ENCODE measurements around the gene ACTN4. TPM values are rescaled to one million over a fixed set of nuclear protein-coding genes. Genes with fewer than 3 reads are reported as not detected.
"Not testable (repeated sequence)": the region's sequence is repeated elsewhere in the genome, so short reads cannot be mapped to it uniquely, and the experiment has no call there.

Gene ACTN4
- total and polyA plus RNA-seq, 2 donors (not counting 3 experiments of a cell fraction or from before 2014, with no cell fraction given): 313 to 748 TPM

GRCh38 chr19:38770228-38770948 is 122.9 kb downstream of the ACTN4 start:
- CTCF ChIA-PET: interaction anchor here (0.6 to 1.7 kb wide), 25 partner anchors 8 to 368 kb away, joined by 3 to 24 read pairs (median 5); partner anchors contain the start of genes ECH1, FAM98C, LGALS4 and MRPS12
- H3K4me2 ChIP-seq (ENCODE audit: insufficient read depth, low read length); H3K27ac ChIP-seq (ENCODE audit: insufficient read depth, low read depth, low read length); H3K9ac ChIP-seq (replicated peaks; ENCODE audit: extremely low read depth, insufficient read depth, low read length); H3K4me1 ChIP-seq (ENCODE audit: control insufficient read depth, extremely low read depth, insufficient read depth, low read length); DNase-seq (ENCODE audit: low read depth, low spot score); H3K9me1 ChIP-seq (replicated peaks; ENCODE audit: control insufficient read depth, extremely low read depth, insufficient read depth, low read length); intact Hi-C loops (cut with micrococcal nuclease); FAIRE-seq; H3K27me3 ChIP-seq (ENCODE audit: control insufficient read depth in 2 of 2, insufficient read depth in 2 of 2, low read length in 2 of 2); H3K36me3 ChIP-seq (ENCODE audit: control insufficient read depth in 2 of 2, extremely low read depth in 1 of 2, insufficient read depth in 2 of 2, low read length in 2 of 2); H4K20me1 ChIP-seq (replicated peaks; ENCODE audit: control insufficient read depth, extremely low read depth, insufficient read depth, low read length); H3K9me3 ChIP-seq (replicated peaks; ENCODE audit: control insufficient read depth, insufficient read depth, low read length); BruUV-seq (replicated peaks); H3K79me2 ChIP-seq (ENCODE audit: control insufficient read depth, insufficient read depth, low read length); dilution Hi-C loops (cut with MboI; ENCODE audit: extremely low pct_ligation_motif_present, low sequenced_read_pairs): not testable (repeated sequence)
- Histone ChIP-seq H3K4me3 (replicated peaks in 1 of 3; ENCODE audit: insufficient read depth in 1 of 3, low read depth in 1 of 3, low read length in 3 of 3) (peak overlapping the region in 1 of 3 experiments; percentile 18), H2AFZ (ENCODE audit: low read depth, low read length) (peak overlapping the region; percentile 66)
- POLR2A ChIA-PET: interaction anchor here (1.0 kb wide), 1 partner anchor 79 kb away, joined by 5 read pairs; no protein-coding TSS in a partner anchor

GRCh38 chr19:38770949-38771275 is 123.5 kb downstream of the ACTN4 start:
- H3K9me3 ChIP-seq (replicated peaks; ENCODE audit: control insufficient read depth, insufficient read depth, low read length); H3K4me1 ChIP-seq (ENCODE audit: control insufficient read depth, extremely low read depth, insufficient read depth, low read length); H3K36me3 ChIP-seq (ENCODE audit: control insufficient read depth in 2 of 2, extremely low read depth in 1 of 2, insufficient read depth in 2 of 2, low read length in 2 of 2); H3K9me1 ChIP-seq (replicated peaks; ENCODE audit: control insufficient read depth, extremely low read depth, insufficient read depth, low read length); H3K27ac ChIP-seq (ENCODE audit: insufficient read depth, low read depth, low read length); DNase-seq (ENCODE audit: low read depth, low spot score); intact Hi-C loops (cut with micrococcal nuclease); H3K9ac ChIP-seq (replicated peaks; ENCODE audit: extremely low read depth, insufficient read depth, low read length); H4K20me1 ChIP-seq (replicated peaks; ENCODE audit: control insufficient read depth, extremely low read depth, insufficient read depth, low read length); H3K27me3 ChIP-seq (ENCODE audit: control insufficient read depth in 2 of 2, insufficient read depth in 2 of 2, low read length in 2 of 2); H2AFZ ChIP-seq (ENCODE audit: low read depth, low read length); CTCF ChIA-PET; H3K4me3 ChIP-seq (replicated peaks in 1 of 3; ENCODE audit: insufficient read depth in 1 of 3, low read depth in 1 of 3, low read length in 3 of 3); H3K79me2 ChIP-seq (ENCODE audit: control insufficient read depth, insufficient read depth, low read length); H3K4me2 ChIP-seq (ENCODE audit: insufficient read depth, low read length); BruUV-seq (replicated peaks); dilution Hi-C loops (cut with MboI; ENCODE audit: extremely low pct_ligation_motif_present, low sequenced_read_pairs); POLR2A ChIA-PET: not testable (repeated sequence)
- FAIRE-seq: peak; percentile 99

- dilution Hi-C loops (cut with MboI; ENCODE audit: extremely low pct_ligation_motif_present, low sequenced_read_pairs); H3K27ac ChIP-seq (ENCODE audit: insufficient read depth, low read depth, low read length); DNase-seq (ENCODE audit: low read depth, low spot score); H3K9me3 ChIP-seq (replicated peaks; ENCODE audit: control insufficient read depth, insufficient read depth, low read length); BruUV-seq (replicated peaks); intact Hi-C loops (cut with micrococcal nuclease); POLR2A ChIA-PET; H3K27me3 ChIP-seq (ENCODE audit: control insufficient read depth in 2 of 2, insufficient read depth in 2 of 2, low read length in 2 of 2); H4K20me1 ChIP-seq (replicated peaks; ENCODE audit: control insufficient read depth, extremely low read depth, insufficient read depth, low read length); H3K4me2 ChIP-seq (ENCODE audit: insufficient read depth, low read length); H3K79me2 ChIP-seq (ENCODE audit: control insufficient read depth, insufficient read depth, low read length); H3K9me1 ChIP-seq (replicated peaks; ENCODE audit: control insufficient read depth, extremely low read depth, insufficient read depth, low read length); H2AFZ ChIP-seq (ENCODE audit: low read depth, low read length); CTCF ChIA-PET; H3K4me3 ChIP-seq (replicated peaks in 1 of 3; ENCODE audit: insufficient read depth in 1 of 3, low read depth in 1 of 3, low read length in 3 of 3); H3K9ac ChIP-seq (replicated peaks; ENCODE audit: extremely low read depth, insufficient read depth, low read length); H3K36me3 ChIP-seq (ENCODE audit: control insufficient read depth in 2 of 2, extremely low read depth in 1 of 2, insufficient read depth in 2 of 2, low read length in 2 of 2); H3K4me1 ChIP-seq (ENCODE audit: control insufficient read depth, extremely low read depth, insufficient read depth, low read length); FAIRE-seq: not testable (repeated sequence)
Observed at GRCh38 chr19:38771569-38771968, 124.1 kb downstream of the ACTN4 start.
